Fibroblast of skin of scalp (primary cell): ENCODE results near the gene GALNT7.

ENCODE experiments used
- DNase-seq: peaks from one replicate; pipeline ENCODE4 v3.0.0-alpha.2; 2013

Gene GALNT7

GRCh38 chr4:173267711-173268110 is 99.1 kb downstream of the GALNT7 start:
- DNase-seq: no peak

DNA sequence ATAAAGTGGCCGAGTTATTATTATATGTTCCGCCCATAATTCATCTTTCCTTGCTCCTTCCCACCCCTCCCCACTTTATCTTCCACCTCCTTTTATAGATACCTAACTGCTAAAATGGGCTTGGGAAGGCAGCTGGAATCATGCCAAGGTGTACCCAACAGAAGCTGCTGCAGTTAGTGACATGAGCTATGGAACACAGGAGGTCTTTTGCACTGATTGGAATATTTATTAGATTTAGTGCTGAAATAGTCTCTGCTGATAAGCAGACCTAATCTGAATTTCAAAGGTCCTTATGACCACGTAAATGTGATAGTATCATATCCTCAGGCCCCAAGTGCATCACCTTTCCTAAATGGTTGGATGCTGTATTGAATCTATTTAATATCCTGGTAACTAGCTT is 100.7 kb downstream of the GALNT7 start:
- no peak for DNase-seq

- DNase-seq: no peak
Observed at GRCh38 chr4:173270312-173271027, 101.9 kb downstream of the GALNT7 start.

- DNase-seq: no peak
Observed at GRCh38 chr4:173272314-173272713, 103.7 kb downstream of the GALNT7 start.

DNA sequence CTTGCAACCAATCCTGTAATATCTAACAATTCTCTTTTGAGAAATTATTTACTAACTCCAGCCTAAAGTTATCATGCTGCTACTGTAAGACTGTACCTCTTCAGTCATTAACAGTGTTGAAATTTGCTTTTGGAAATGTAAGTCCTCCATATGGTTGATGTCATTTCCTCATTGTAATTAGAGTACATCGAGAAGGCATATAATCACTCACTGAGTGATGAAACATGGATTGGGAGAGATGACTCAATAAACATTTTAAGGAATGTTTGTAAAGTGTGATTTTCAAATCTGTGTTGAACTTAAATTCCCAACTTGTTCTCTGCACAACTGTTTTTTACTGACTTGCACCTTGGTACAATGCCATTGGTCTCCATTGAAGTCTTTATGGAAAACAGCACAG is 104.4 kb downstream of the GALNT7 start:
- peak; percentile 35 for DNase-seq

DNA sequence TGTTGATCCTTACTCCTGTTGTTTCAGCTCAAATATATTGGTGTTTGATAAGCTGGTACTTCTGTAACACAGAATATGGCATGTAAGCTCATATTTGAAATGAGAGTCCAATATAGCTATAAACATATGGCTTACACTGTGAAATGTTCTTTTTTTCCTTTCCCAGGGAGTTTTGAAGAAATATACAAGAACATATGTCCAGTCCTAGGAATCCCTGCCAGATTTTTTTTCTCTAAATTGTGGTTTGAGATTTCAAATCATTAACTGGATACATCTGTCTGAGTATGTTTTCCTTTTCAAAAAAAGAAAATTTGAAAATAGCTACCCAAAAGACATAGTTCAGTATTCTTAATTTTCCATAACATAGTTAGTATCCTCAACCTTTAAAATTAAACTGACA is 105.3 kb downstream of the GALNT7 start:
- DNase-seq: peak; percentile 14

DNA sequence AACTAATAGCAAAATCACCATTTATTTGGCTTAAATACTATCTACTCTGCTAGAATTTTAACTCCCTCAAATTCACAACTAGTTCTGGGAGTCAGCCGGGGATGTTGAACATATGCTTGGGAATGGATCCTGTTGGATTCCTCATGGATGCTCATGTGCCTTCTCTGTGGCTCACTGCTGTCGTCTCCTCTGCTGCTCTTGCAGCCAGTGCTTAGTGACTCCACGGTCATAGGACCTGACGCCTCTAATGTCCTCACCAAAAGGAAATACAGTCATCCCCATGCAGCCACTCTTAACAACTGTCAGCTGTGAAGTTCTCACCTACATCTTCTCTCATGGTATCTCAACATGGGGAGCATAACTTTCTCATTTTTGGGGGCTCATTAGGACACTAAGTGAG is 106.1 kb downstream of the GALNT7 start:
- no peak for DNase-seq

- DNase-seq: no peak
Observed at GRCh38 chr4:173275150-173275549, 106.5 kb downstream of the GALNT7 start.

GRCh38 chr4:173277340-173277739 is 108.7 kb downstream of the GALNT7 start:
- no peak for DNase-seq

DNA sequence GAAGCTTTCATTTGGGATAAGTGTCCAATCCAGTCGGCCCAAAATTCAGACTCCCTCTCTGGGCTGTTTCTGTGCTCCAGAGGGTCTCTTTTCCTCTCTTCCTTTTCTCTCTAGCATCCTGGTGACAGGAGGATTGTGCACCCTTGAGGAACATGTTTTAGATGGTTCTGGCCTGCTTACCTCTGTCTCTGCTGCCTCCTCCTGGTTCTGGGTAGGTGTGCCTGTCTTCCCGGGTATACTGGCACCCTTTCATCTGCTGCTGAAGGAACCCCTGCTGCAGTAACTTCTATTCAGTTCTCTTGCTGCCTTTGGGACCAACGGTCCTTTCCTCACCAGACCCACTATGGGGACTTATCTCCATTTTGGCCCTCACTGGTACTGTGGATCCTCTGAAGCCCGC is 112.4 kb downstream of the GALNT7 start:
- no peak for DNase-seq

GRCh38 chr4:173281406-173282255 is 113.0 kb downstream of the GALNT7 start:
- DNase-seq: no peak

DNA sequence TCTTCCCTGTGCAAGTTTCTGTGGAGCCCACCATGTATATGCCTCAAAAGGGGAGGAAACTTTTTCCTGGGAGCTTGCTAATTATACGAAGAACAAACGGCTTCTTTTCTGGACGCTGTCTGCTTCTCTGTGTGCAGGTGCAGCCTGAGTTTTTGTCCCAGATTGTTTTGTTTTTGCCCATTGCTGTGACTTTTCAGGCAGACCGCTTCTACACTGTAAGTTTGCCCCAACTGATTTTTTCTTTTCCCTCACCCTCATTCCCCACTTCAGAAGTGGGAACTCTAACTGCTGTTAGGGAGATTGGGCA is 113.6 kb downstream of the GALNT7 start:
- no peak for DNase-seq

DNA sequence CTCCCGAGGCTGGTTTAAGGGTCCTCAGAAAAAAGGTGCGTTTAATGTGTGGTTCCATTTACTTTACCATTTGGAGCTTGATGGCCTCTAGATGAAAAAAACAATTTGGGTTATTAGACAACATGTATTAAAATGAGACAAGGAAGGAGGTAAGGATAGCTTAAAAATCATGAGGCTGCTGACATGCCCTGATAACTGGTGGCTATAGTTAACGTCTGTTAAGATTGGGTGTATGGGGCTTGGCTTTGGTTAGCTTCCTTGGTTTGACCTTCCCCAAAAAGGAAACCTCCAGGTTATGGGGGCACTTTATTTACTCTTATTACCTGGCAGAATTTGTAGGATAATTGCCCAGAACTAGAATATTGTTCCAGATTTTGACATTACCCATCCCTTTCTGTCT is 114.0 kb downstream of the GALNT7 start:
- no peak for DNase-seq

GRCh38 chr4:173284463-173284862 is 115.9 kb downstream of the GALNT7 start:
- no peak for DNase-seq

- DNase-seq: no peak
Observed at GRCh38 chr4:173287486-173287885, 118.9 kb downstream of the GALNT7 start.

DNA sequence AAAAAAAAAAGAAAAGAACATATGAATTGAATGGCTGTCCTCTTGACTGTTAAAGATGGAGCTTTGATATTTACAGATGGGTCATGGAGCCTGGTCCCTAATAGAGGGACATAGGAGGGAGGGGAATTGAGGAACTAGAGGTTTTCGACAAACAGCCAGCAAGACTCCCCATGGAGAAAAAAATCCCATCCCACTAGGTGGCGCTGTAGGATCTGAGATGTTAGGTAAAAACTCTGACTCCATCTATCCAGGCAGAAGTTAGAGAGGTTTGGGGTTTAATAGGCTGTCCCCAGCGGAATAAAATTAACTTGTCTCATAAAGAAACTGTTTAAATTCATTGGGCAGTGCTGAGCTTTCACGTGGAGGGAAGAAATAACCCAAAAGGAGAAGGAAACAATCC is 119.7 kb downstream of the GALNT7 start:
- peak; percentile 59 for DNase-seq

DNA sequence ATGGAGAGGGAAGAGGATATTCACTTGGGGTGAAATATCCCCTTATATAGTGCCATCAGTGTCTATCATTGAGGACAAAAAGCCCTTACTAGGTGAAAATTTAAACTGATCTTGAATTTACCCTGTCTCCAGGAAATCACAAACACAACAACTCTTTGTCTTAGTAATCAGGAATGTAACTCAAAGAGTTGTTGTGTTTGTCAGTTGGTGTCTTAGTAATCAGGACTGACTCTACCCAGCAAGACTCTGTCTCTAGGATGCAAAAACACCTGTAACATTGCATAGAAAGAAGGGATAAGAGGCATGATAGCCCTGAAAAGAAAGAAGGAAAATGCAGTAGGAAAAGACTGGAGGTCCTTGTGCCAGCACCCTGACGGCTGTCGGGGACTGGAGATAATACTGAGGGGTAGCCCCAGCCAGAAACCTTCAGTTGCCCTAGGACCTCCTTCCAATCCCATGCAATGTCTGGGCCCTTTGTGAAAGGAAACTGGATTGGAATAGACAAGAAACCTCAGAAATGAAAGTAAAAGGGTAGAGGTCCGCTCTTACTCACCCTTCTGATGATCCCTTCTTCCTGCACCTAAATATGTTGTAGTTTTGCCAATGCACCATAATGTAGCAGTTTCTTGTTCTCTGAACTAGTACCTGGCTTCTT is 120.2 kb downstream of the GALNT7 start:
- DNase-seq: no peak

GRCh38 chr4:173289353-173289727 is 120.7 kb downstream of the GALNT7 start:
- DNase-seq: no peak

GRCh38 chr4:173291899-173292298 is 123.3 kb downstream of the GALNT7 start:
- no peak for DNase-seq

GRCh38 chr4:173293663-173294062 is 125.1 kb downstream of the GALNT7 start:
- DNase-seq: no peak

GRCh38 chr4:173294444-173294843 is 125.8 kb downstream of the GALNT7 start:
- DNase-seq: no peak

GRCh38 chr4:173301518-173302201 is 133.0 kb downstream of the GALNT7 start:
- peak; percentile 36 for DNase-seq

DNA sequence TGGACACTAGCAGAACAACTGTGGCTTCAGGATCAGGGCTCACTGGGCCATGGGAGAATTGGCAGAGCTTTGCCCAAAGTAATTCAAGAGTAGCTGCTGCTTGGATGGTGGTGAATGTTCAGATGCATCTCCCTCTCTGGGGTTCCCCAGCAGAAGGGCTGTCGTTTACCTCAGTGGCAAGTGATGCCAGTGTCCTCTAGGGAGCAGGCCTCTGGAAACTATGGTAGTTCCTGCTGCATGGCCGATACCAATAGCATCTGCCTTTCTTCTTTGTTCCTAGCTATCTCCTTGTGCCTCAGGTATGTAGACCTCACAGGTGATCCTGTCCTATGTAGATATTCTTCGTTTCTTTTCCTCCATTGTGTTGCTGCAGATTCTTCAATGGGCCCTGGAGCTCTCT is 139.2 kb downstream of the GALNT7 start:
- DNase-seq: no peak
